Uterus (tissue), 2 donors: ENCODE data around the gene SCNN1B.
"Not testable (repeated sequence)": the region's sequence is repeated elsewhere in the genome, so short reads cannot be mapped to it uniquely, and the experiment has no call there.

Experiments used
- POLR2A ChIP-seq, 2 donors: fragments of 450-650 bp; IDR thresholded peaks; one replicate each; pipeline ENCODE4 v1.6.1; 2016; ENCODE audit warnings: antibody characterized with exemption in 2 of 2, mild to moderate bottlenecking in 1 of 2, moderate library complexity in 1 of 2
- TF ChIP-seq, protein P1 (sequence below), 4 experiments: fragments of 200-600 bp in 2 of 4; fragments of 450-650 bp in 2 of 4; sonication (generic) in 2 of 4; IDR thresholded peaks; one replicate each; pipeline ENCODE4 v1.5.1; 2016 to 2019; ENCODE audit warnings: antibody characterized with exemption in 4 of 4, mild to moderate bottlenecking in 2 of 4, moderate library complexity in 1 of 4

DNA sequence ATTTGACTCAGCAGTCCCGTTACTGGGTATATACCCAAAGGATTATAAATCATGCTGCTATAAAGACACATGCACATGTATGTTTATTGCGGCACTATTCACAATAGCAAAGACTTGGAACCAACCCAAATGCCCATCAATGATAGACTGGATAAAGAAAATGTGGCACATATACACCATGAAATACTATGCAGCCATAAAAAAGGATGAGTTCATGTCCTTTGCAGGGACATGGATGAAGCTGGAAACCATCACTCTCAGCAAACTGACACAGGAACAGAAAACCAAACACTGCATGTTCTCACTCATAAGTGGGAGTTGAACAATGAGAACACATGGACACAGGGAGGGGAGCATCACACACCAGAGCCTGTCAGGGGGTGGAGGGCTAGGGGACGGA is 2.3 kb upstream of the SCNN1B start:
- not testable (repeated sequence) for TF ChIP-seq POLR2A (IDR thresholded peaks at IDR 0.05)
- TF ChIP-seq, protein P1, sequence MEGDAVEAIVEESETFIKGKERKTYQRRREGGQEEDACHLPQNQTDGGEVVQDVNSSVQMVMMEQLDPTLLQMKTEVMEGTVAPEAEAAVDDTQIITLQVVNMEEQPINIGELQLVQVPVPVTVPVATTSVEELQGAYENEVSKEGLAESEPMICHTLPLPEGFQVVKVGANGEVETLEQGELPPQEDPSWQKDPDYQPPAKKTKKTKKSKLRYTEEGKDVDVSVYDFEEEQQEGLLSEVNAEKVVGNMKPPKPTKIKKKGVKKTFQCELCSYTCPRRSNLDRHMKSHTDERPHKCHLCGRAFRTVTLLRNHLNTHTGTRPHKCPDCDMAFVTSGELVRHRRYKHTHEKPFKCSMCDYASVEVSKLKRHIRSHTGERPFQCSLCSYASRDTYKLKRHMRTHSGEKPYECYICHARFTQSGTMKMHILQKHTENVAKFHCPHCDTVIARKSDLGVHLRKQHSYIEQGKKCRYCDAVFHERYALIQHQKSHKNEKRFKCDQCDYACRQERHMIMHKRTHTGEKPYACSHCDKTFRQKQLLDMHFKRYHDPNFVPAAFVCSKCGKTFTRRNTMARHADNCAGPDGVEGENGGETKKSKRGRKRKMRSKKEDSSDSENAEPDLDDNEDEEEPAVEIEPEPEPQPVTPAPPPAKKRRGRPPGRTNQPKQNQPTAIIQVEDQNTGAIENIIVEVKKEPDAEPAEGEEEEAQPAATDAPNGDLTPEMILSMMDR (IDR thresholded peaks at IDR 0.05): not testable (repeated sequence)
